ENCODE measurements around the gene SOX6. TPM values are rescaled to one million over a fixed set of nuclear protein-coding genes. Genes with fewer than 3 reads are reported as not detected.
A peak's percentile ranks its signal among the peaks of the same experiment; 100 is the strongest.

SOX6 gene
- total and polyA plus RNA-seq, 2 of the 13 experiments (the other 11 are each of a cell fraction or from before 2014, with no cell fraction given): 2.6 to 11.2 TPM

DNA sequence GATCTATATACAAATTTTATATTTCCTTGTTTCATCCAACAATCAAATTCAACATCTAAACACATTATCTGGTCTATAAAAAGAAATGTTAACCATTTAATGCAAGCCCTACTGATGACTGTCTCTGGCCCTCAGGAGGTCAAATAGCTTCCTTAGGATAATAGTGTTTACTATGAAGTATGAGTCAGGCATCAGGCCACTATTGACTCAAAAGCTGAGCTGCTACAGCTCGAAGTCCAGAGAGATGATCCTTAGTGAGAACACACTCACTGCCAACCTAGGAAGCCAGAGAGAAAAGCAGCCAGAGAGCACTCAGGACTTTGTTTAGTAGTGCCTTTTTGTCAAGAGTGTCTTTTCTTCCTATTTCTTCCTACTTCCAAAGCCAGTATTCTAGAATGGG is 171.8 kb downstream of the SOX6 start (continued):
- no peak for TF ChIP-seq ZNF136 (CRISPR knock-in tag; IDR thresholded peaks at IDR 0.05; ENCODE audit: low read depth)
- TF ChIP-seq ZNF34 (CRISPR knock-in tag; IDR thresholded peaks at IDR 0.05; ENCODE audit: borderline replicate concordance): no peak
- TF ChIP-seq IKZF1 (IDR thresholded peaks at IDR 0.05): no peak
- TF ChIP-seq RFXANK (CRISPR knock-in tag; IDR thresholded peaks at IDR 0.05): no peak
- TF ChIP-seq, protein P1, sequence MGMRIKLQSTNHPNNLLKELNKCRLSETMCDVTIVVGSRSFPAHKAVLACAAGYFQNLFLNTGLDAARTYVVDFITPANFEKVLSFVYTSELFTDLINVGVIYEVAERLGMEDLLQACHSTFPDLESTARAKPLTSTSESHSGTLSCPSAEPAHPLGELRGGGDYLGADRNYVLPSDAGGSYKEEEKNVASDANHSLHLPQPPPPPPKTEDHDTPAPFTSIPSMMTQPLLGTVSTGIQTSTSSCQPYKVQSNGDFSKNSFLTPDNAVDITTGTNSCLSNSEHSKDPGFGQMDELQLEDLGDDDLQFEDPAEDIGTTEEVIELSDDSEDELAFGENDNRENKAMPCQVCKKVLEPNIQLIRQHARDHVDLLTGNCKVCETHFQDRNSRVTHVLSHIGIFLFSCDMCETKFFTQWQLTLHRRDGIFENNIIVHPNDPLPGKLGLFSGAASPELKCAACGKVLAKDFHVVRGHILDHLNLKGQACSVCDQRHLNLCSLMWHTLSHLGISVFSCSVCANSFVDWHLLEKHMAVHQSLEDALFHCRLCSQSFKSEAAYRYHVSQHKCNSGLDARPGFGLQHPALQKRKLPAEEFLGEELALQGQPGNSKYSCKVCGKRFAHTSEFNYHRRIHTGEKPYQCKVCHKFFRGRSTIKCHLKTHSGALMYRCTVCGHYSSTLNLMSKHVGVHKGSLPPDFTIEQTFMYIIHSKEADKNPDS (CRISPR knock-in tag; IDR thresholded peaks at IDR 0.05): no peak
- peak; percentile 80 for TF ChIP-seq TARDBP (CRISPR knock-in tag; IDR thresholded peaks at IDR 0.05)
- no peak for TF ChIP-seq KDM5A (IDR thresholded peaks at IDR 0.05; ENCODE audit: borderline replicate concordance, low read length)
- TF ChIP-seq, protein P2, sequence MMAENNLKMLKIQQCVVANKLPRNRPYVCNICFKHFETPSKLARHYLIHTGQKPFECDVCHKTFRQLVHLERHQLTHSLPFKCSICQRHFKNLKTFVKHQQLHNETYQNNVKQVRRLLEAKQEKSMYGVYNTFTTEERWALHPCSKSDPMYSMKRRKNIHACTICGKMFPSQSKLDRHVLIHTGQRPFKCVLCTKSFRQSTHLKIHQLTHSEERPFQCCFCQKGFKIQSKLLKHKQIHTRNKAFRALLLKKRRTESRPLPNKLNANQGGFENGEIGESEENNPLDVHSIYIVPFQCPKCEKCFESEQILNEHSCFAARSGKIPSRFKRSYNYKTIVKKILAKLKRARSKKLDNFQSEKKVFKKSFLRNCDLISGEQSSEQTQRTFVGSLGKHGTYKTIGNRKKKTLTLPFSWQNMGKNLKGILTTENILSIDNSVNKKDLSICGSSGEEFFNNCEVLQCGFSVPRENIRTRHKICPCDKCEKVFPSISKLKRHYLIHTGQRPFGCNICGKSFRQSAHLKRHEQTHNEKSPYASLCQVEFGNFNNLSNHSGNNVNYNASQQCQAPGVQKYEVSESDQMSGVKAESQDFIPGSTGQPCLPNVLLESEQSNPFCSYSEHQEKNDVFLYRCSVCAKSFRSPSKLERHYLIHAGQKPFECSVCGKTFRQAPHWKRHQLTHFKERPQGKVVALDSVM (CRISPR knock-in tag; IDR thresholded peaks at IDR 0.05): no peak
- TF ChIP-seq AGO2 (optimal IDR thresholded peaks at IDR 0.05; ENCODE audit: low read depth, low read length): no peak
- TF ChIP-seq, protein P3, sequence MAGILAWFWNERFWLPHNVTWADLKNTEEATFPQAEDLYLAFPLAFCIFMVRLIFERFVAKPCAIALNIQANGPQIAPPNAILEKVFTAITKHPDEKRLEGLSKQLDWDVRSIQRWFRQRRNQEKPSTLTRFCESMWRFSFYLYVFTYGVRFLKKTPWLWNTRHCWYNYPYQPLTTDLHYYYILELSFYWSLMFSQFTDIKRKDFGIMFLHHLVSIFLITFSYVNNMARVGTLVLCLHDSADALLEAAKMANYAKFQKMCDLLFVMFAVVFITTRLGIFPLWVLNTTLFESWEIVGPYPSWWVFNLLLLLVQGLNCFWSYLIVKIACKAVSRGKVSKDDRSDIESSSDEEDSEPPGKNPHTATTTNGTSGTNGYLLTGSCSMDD (CRISPR knock-in tag; IDR thresholded peaks at IDR 0.05): no peak
- TF ChIP-seq NCOA5 (CRISPR knock-in tag; IDR thresholded peaks at IDR 0.05): no peak
- TF ChIP-seq ZNF343 (CRISPR knock-in tag; IDR thresholded peaks at IDR 0.05): no peak
- TF ChIP-seq GABPA (IDR thresholded peaks at IDR 0.05; ENCODE audit: low read depth, low read length): no peak
- 0 out of 2 replicates have a peak, but pooled peaks have one; percentile 11 for TF ChIP-seq GABPA (CRISPR knock-in tag; IDR thresholded peaks at IDR 0.05; ENCODE audit: low read depth)
- TF ChIP-seq FOXC1 (CRISPR knock-in tag; IDR thresholded peaks at IDR 0.05; ENCODE audit: borderline replicate concordance): no peak
- no peak for TF ChIP-seq ZSCAN29 (CRISPR knock-in tag; conservative IDR thresholded peaks at IDR 0.05)
- TF ChIP-seq ZNF841 (CRISPR knock-in tag; IDR thresholded peaks at IDR 0.05; ENCODE audit: borderline replicate concordance): no peak
- TF ChIP-seq RORA (CRISPR knock-in tag; IDR thresholded peaks at IDR 0.05): no peak
- TF ChIP-seq ATRX (CRISPR knock-in tag; IDR thresholded peaks at IDR 0.05; ENCODE audit: borderline replicate concordance): no peak
- no peak for TF ChIP-seq TOE1 (CRISPR knock-in tag; IDR thresholded peaks at IDR 0.05)
- no peak for TF ChIP-seq U2AF2 (IDR thresholded peaks at IDR 0.05; ENCODE audit: low read depth, low read length)
- peak; percentile 92 for TF ChIP-seq SALL1 (CRISPR knock-in tag; IDR thresholded peaks at IDR 0.05)
- TF ChIP-seq, protein P4, sequence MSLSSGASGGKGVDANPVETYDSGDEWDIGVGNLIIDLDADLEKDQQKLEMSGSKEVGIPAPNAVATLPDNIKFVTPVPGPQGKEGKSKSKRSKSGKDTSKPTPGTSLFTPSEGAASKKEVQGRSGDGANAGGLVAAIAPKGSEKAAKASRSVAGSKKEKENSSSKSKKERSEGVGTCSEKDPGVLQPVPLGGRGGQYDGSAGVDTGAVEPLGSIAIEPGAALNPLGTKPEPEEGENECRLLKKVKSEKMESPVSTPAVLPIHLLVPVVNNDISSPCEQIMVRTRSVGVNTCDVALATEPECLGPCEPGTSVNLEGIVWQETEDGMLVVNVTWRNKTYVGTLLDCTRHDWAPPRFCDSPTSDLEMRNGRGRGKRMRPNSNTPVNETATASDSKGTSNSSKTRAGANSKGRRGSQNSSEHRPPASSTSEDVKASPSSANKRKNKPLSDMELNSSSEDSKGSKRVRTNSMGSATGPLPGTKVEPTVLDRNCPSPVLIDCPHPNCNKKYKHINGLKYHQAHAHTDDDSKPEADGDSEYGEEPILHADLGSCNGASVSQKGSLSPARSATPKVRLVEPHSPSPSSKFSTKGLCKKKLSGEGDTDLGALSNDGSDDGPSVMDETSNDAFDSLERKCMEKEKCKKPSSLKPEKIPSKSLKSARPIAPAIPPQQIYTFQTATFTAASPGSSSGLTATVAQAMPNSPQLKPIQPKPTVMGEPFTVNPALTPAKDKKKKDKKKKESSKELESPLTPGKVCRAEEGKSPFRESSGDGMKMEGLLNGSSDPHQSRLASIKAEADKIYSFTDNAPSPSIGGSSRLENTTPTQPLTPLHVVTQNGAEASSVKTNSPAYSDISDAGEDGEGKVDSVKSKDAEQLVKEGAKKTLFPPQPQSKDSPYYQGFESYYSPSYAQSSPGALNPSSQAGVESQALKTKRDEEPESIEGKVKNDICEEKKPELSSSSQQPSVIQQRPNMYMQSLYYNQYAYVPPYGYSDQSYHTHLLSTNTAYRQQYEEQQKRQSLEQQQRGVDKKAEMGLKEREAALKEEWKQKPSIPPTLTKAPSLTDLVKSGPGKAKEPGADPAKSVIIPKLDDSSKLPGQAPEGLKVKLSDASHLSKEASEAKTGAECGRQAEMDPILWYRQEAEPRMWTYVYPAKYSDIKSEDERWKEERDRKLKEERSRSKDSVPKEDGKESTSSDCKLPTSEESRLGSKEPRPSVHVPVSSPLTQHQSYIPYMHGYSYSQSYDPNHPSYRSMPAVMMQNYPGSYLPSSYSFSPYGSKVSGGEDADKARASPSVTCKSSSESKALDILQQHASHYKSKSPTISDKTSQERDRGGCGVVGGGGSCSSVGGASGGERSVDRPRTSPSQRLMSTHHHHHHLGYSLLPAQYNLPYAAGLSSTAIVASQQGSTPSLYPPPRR (CRISPR knock-in tag; IDR thresholded peaks at IDR 0.05; ENCODE audit: borderline replicate concordance): peak; percentile 87
